Dendritic cell treated with granulocyte-macrophage colony-stimulating factor and Interleukin-4, amounts not matched to agents 40 ng/mL and 50 ng/mL, for 4 days (primary cell): ENCODE results near the gene PDSS2.
"Not testable (repeated sequence)": the region's sequence is repeated elsewhere in the genome, so short reads cannot be mapped to it uniquely, and the experiment has no call there.

Experiments
- H3K27ac Mint-ChIP-seq: one replicate; pipeline ENCODE4 v1.8.0; 2022; ENCODE audit warnings: mild to moderate bottlenecking, mixed read lengths
- H3K27me3 Mint-ChIP-seq: one replicate; pipeline ENCODE4 v1.8.0; 2022; ENCODE audit warnings: mild to moderate bottlenecking, mixed read lengths
- H3K36me3 Mint-ChIP-seq: one replicate; pipeline ENCODE4 v1.8.0; 2022; ENCODE audit warnings: low read depth, mixed read lengths
- H3K4me1 Mint-ChIP-seq: one replicate; pipeline ENCODE4 v1.8.0; 2022; ENCODE audit warnings: low read depth, mixed read lengths
- H3K4me3 Mint-ChIP-seq: one replicate; pipeline ENCODE4 v1.8.0; 2022; ENCODE audit warnings: mild to moderate bottlenecking, moderate library complexity, mixed read lengths
- H3K9me3 Mint-ChIP-seq: one replicate; pipeline ENCODE4 v1.8.0; 2022; ENCODE audit warnings: mixed read lengths
- intact Hi-C: fragments of 100-400 bp; cut with micrococcal nuclease; formaldehyde crosslinking; loops from one replicate; pipeline ENCODE4 v1.15.0; 2022

PDSS2 gene

GRCh38 chr6:107123501-107123900 is 335.9 kb downstream of the PDSS2 start:
- H3K4me3 Mint-ChIP-seq = no peak overlapping the region
- intact Hi-C loops = no loop called here
- no peaks in the 10 kb centered on the region for H3K27me3 Mint-ChIP-seq
- H3K27ac Mint-ChIP-seq = no peak overlapping the region
- no peaks in the 10 kb centered on the region for H3K9me3 Mint-ChIP-seq
- peaks cover 5% of the 10 kb centered on the region for H3K4me1 Mint-ChIP-seq
- H3K36me3 Mint-ChIP-seq = no peaks in the 10 kb centered on the region

- intact Hi-C loops = no loop called here
- H3K4me1 Mint-ChIP-seq = peaks cover 5% of the 10 kb centered on the region
- no peak overlapping the region for H3K27ac Mint-ChIP-seq
- H3K4me3 Mint-ChIP-seq = no peak overlapping the region
- H3K9me3 Mint-ChIP-seq = no peaks in the 10 kb centered on the region
- no peaks in the 10 kb centered on the region for H3K36me3 Mint-ChIP-seq
- H3K27me3 Mint-ChIP-seq = peaks cover under 1% of the 10 kb centered on the region
Measured at GRCh38 chr6:107122748-107123147, 336.6 kb downstream of the PDSS2 start.

- Mint-ChIP-seq H3K9me3 (no peaks in the 10 kb centered on the region), H3K36me3 (no peaks in the 10 kb centered on the region), H3K27me3 (peaks cover 5% of the 10 kb centered on the region), H3K4me1 (peaks cover 5% of the 10 kb centered on the region), H3K27ac (no peak overlapping the region), H3K4me3 (no peak overlapping the region)
- intact Hi-C loops = no loop called here
Measured at GRCh38 chr6:107121964-107122495, 337.3 kb downstream of the PDSS2 start.

GRCh38 chr6:107121266-107121665 is 338.1 kb downstream of the PDSS2 start:
- H3K27ac Mint-ChIP-seq = no peak overlapping the region
- H3K36me3 Mint-ChIP-seq = no peaks in the 10 kb centered on the region
- no peak overlapping the region for H3K4me3 Mint-ChIP-seq
- H3K27me3 Mint-ChIP-seq = peaks cover 13% of the 10 kb centered on the region
- H3K9me3 Mint-ChIP-seq = no peaks in the 10 kb centered on the region
- intact Hi-C loops = no loop called here
- H3K4me1 Mint-ChIP-seq = peaks cover 12% of the 10 kb centered on the region

GRCh38 chr6:107120404-107120803 is 339.0 kb downstream of the PDSS2 start:
- Mint-ChIP-seq H3K36me3 (no peaks in the 10 kb centered on the region), H3K27ac (no peak overlapping the region), H3K9me3 (no peaks in the 10 kb centered on the region), H3K4me3 (no peak overlapping the region), H3K27me3 (peaks cover 17% of the 10 kb centered on the region), H3K4me1 (peaks cover 18% of the 10 kb centered on the region)
- intact Hi-C loops = no loop called here

- H3K27me3 Mint-ChIP-seq = peaks cover 17% of the 10 kb centered on the region
- H3K27ac Mint-ChIP-seq = no peak overlapping the region
- intact Hi-C loops = loop anchor here (10.0 kb wide), 1 partner anchor 674 kb away; no protein-coding TSS in a partner anchor
- no peaks in the 10 kb centered on the region for H3K9me3 Mint-ChIP-seq
- H3K36me3 Mint-ChIP-seq = no peaks in the 10 kb centered on the region
- no peak overlapping the region for H3K4me3 Mint-ChIP-seq
- H3K4me1 Mint-ChIP-seq = peaks cover 21% of the 10 kb centered on the region
Measured at GRCh38 chr6:107118976-107119375, 340.4 kb downstream of the PDSS2 start.

GRCh38 chr6:107118540-107118939 is 340.8 kb downstream of the PDSS2 start:
- intact Hi-C loops = loop anchor here (10.0 kb wide), 1 partner anchor 674 kb away; no protein-coding TSS in a partner anchor
- H3K27me3 Mint-ChIP-seq = peaks cover 17% of the 10 kb centered on the region
- H3K4me3 Mint-ChIP-seq = not testable (repeated sequence)

GRCh38 chr6:107116931-107117330 is 342.4 kb downstream of the PDSS2 start:
- intact Hi-C loops = loop anchor here (10.0 kb wide), 1 partner anchor 672 kb away; no protein-coding TSS in a partner anchor
- peaks cover 23% of the 10 kb centered on the region for H3K4me1 Mint-ChIP-seq
- no peaks in the 10 kb centered on the region for H3K9me3 Mint-ChIP-seq
- no peak overlapping the region for H3K27ac Mint-ChIP-seq
- H3K4me3 Mint-ChIP-seq = peak overlapping the region; percentile 78
- H3K27me3 Mint-ChIP-seq = peaks cover 17% of the 10 kb centered on the region
- H3K36me3 Mint-ChIP-seq = no peaks in the 10 kb centered on the region

More at GRCh38 chr6:107118540-107118939, 340.8 kb downstream of the PDSS2 start:
- H3K9me3 Mint-ChIP-seq, H3K36me3 Mint-ChIP-seq, H3K27ac Mint-ChIP-seq: not testable (repeated sequence)
- peaks cover 25% of the 10 kb centered on the region for H3K4me1 Mint-ChIP-seq

- H3K4me1 Mint-ChIP-seq = peaks cover 23% of the 10 kb centered on the region
- H3K36me3 Mint-ChIP-seq = no peaks in the 10 kb centered on the region
- peak overlapping the region; percentile 78 for H3K4me3 Mint-ChIP-seq
- peaks cover 17% of the 10 kb centered on the region for H3K27me3 Mint-ChIP-seq
- H3K9me3 Mint-ChIP-seq = no peaks in the 10 kb centered on the region
- intact Hi-C loops = loop anchor here (10.0 kb wide), 1 partner anchor 672 kb away; no protein-coding TSS in a partner anchor
- no peak overlapping the region for H3K27ac Mint-ChIP-seq
Measured at GRCh38 chr6:107116328-107116892, 343.0 kb downstream of the PDSS2 start.

GRCh38 chr6:107115695-107116327 is 343.6 kb downstream of the PDSS2 start:
- Mint-ChIP-seq H3K27ac (no peak overlapping the region), H3K36me3 (no peaks in the 10 kb centered on the region), H3K4me1 (peaks cover 23% of the 10 kb centered on the region), H3K9me3 (no peaks in the 10 kb centered on the region), H3K27me3 (peaks cover 17% of the 10 kb centered on the region), H3K4me3 (peak overlapping the region; percentile 78)
- intact Hi-C loops = loop anchor here (10.0 kb wide), 1 partner anchor 671 kb away; no protein-coding TSS in a partner anchor

GRCh38 chr6:107114926-107115694 is 344.3 kb downstream of the PDSS2 start, which contains the start of gene BEND3:
TSS of gene BEND3 (minus strand) at chr6:107115515. CDS start at chr6:107099285, 16,230 bp downstream.
- H3K27ac Mint-ChIP-seq = peak within 1 kb of the TSS; percentile 51
- H3K4me1 Mint-ChIP-seq = peaks cover 27% of the 10 kb centered on the region
- H3K36me3 Mint-ChIP-seq = no peaks in the 10 kb centered on the region
- H3K4me3 Mint-ChIP-seq = peak within 1 kb of the TSS; percentile 78
- H3K27me3 Mint-ChIP-seq = peaks cover 17% of the 10 kb centered on the region
- no peaks in the 10 kb centered on the region for H3K9me3 Mint-ChIP-seq
- intact Hi-C loops = loop anchor here (1.0 to 10.0 kb wide), 2 partner anchors 87 to 670 kb away; partner anchors contain the start of gene MTRES1

- intact Hi-C loops = loop anchor here (1.0 to 10.0 kb wide), 2 partner anchors 86 to 670 kb away; partner anchors contain the start of gene MTRES1
- H3K9me3 Mint-ChIP-seq = no peaks in the 10 kb centered on the region
- H3K36me3 Mint-ChIP-seq = no peaks in the 10 kb centered on the region
- peak overlapping the region; percentile 78 for H3K4me3 Mint-ChIP-seq
- peaks cover 17% of the 10 kb centered on the region for H3K27me3 Mint-ChIP-seq
- H3K4me1 Mint-ChIP-seq = peaks cover 34% of the 10 kb centered on the region
- peak overlapping the region; percentile 51 for H3K27ac Mint-ChIP-seq
Measured at GRCh38 chr6:107114213-107114925, 345.0 kb downstream of the PDSS2 start.

- Mint-ChIP-seq H3K27me3 (peaks cover 3% of the 10 kb centered on the region), H3K36me3 (no peaks in the 10 kb centered on the region), H3K4me1 (peaks cover 41% of the 10 kb centered on the region), H3K4me3 (no peak overlapping the region), H3K27ac (peak overlapping the region; percentile 17), H3K9me3 (no peaks in the 10 kb centered on the region)
- intact Hi-C loops = loop anchor here (10.0 kb wide), 1 partner anchor 665 kb away; no protein-coding TSS in a partner anchor
Measured at GRCh38 chr6:107110200-107110599, 349.2 kb downstream of the PDSS2 start.
